Uterus (tissue), 2 donors: ENCODE results near the gene TFRC.
"Not testable (repeated sequence)": the region's sequence is repeated elsewhere in the genome, so short reads cannot be mapped to it uniquely, and the experiment has no call there.

ENCODE experiments used
- CTCF ChIP-seq, 4 experiments: fragments of 200-600 bp in 2 of 4; fragments of 450-650 bp in 2 of 4; sonication (generic) in 2 of 4; IDR thresholded peaks; one replicate each; pipeline ENCODE4 v1.5.1; 2016 to 2019; ENCODE audit warnings: antibody characterized with exemption in 4 of 4, mild to moderate bottlenecking in 2 of 4, moderate library complexity in 1 of 4
- POLR2A ChIP-seq, 2 donors: fragments of 450-650 bp; IDR thresholded peaks; one replicate each; pipeline ENCODE4 v1.6.1; 2016; ENCODE audit warnings: antibody characterized with exemption in 2 of 2, mild to moderate bottlenecking in 1 of 2, moderate library complexity in 1 of 2

GRCh38 chr3:196104707-196105106 is 22.8 kb upstream of the TFRC start:
- not testable (repeated sequence) for TF ChIP-seq POLR2A, CTCF (IDR thresholded peaks at IDR 0.05)
